SW 1271 (cell line): ENCODE data around the gene JAK1.

Source experiments
- DNase-seq, 2 experiments: peaks; one replicate each; lab custom pipeline; 2025; lab: John Stamatoyannopoulos, UW

Gene JAK1

GRCh38 chr1:64891448-64891825 lies 74.9 kb downstream of the JAK1 start:
- DNase-seq: no peak

- no peak for DNase-seq
These were observed 75.5 kb downstream of the JAK1 start for GRCh38 chr1:64890699-64891447.

DNA sequence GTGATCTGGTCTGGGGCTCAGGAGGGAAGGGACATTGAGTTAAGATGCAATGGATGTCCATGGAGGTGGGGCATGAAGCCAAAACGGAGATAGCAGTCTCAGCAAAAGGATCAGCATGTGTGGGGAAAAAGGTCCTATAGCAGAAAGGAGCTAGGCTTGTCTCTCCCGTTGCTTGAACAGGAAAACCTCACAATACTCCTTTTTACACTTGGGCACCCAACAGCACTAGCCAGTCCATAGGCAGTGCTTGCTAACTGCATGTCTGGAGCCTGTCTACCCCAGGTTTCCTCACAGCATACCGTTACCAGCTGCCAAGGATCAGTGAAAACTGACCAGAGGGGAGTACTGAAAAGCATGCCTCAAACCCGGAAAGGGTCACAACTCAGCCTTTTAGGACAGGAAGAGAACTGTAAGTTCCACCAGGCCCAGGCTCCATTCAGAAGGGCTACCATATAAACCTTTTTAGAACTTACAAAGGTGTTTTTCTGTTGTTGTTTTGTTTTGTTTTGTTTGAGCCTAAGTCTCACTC lies 78.6 kb downstream of the JAK1 start:
- no peak for DNase-seq

GRCh38 chr1:64886877-64887276 lies 79.5 kb downstream of the JAK1 start:
- no peak for DNase-seq

GRCh38 chr1:64885648-64886047 lies 80.7 kb downstream of the JAK1 start:
- no peak for DNase-seq

DNA sequence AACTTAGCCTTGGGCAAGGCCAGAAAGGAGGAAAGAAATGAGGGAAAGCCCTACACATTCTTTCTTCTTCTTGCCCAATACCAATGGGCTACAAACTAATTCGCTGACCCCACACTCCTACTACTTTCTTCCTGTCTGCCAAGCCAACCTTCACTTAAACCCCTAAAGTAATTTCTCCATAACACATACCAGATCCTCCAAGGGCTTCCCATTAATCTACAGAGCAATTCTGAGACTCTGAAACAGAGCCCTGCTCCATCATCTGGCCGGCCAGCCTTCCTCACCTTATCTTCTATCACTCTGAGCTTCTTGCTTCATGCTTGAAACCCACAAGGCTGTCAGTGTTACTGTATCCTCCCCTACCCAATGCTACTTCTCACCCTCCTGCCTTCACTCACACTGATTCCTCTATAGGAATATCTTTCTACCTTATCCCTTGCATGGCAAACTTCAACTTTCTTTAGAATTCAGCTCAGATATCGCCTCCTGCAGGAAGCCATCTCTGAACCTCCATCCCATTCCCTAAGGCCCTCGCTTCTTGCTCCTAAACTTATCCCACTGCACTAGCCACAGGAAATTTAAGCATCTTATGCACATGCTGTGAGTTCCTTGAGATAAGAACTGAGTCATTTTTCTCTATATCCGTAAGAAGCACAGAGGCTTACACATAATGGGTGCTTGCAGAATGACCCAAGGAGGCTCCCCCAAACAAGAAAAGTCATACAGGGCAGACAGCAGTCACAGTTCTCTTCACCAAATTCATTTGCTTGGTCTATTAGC lies 81.9 kb downstream of the JAK1 start:
- DNase-seq: no peak

DNA sequence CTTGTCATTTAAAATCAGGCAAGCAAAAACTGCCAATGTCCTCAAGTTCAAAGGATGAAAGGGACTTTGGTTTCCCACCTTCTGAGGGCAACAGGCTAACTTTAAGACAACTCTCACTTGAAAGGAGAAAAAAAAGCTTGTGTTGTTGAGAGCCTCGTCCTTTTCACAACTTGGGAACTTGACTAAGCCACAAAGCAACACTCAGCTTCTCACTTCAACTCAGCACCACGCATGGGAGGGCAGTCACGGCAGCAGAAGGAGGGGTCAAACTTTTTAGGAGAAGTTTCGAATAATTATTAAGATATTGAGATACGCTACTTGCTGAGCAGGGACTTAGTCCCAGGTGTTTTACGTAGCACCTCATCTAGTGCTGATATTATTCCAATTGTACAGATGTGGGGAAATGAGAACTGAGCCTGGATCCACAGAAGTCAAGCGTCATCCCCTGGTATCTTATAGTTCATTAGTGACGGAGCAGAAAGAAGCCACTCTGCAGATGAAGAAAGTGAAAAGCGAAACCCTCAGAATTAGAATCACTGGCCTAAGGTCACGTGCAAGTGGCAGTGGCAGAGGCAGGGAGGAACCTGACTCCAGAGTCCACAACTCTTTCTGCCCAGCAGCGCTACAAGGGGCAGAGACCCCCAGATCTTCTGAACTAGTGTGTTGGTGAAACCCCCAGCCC lies 83.6 kb downstream of the JAK1 start:
- DNase-seq: no peak

DNA sequence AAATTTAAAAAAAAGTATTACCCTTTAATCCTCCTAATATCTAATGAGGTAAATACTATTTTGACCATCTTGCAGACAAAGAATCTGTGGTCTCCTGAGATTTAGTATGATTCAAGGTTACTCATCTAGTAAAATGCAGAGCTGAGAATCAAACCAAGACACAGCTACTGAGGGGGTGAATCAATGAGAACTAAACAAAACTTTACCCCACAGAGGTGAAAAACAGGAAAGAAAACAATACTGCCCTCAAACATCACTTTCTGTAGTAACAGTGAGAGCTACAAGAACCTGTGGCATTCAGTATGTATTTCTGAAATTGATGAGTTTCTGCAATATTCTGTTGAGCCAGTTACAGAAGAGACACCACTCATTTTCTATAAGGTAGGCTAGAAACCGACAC lies 85.1 kb downstream of the JAK1 start:
- DNase-seq: no peak

- DNase-seq: no peak
These were observed 85.9 kb downstream of the JAK1 start for GRCh38 chr1:64880449-64880848.

- DNase-seq: no peak
These were observed 87.3 kb downstream of the JAK1 start for GRCh38 chr1:64878931-64879611.

DNA sequence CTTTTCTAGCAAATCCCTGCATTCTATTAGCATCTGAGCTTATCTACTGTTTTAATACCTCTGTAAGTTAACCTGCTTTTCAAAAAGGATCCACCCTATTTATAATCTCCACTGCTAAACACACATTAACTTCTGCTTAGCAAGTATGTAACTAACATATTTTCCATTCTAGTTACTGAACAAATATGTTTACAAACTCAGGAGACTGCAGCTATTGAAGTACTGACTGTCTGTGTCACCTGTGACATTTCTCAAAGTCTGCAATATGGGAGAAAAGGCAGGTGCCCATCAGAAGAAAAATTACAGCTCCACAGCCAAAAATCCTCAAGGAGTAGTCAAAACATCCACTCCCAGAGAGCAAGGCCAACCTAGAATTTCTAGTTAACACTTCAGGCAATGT lies 88.3 kb downstream of the JAK1 start:
- DNase-seq: no peak

GRCh38 chr1:64877598-64877997 lies 88.8 kb downstream of the JAK1 start:
- no peak for DNase-seq

DNA sequence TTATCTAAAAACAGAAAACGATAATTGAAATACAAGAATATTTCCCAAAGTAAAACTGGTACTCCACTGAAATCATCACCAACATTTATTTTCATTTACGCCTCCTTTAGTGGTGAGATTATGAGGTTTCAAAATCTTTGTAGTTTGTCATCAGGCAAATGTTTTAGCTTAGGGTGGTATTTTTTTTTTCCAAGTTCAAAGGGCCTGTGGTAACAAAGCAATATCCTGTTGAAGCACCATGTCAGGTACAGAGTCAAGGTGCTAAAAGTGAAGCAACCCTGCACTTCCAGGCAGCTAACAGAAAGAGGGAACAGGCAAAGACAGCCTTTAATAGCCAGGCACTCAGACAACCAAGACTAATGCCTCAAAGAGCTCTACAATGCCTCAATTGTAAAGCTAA lies 89.2 kb downstream of the JAK1 start:
- DNase-seq: no peak

- DNase-seq: no peak
These were observed 90.7 kb downstream of the JAK1 start for GRCh38 chr1:64875606-64876005.

DNA sequence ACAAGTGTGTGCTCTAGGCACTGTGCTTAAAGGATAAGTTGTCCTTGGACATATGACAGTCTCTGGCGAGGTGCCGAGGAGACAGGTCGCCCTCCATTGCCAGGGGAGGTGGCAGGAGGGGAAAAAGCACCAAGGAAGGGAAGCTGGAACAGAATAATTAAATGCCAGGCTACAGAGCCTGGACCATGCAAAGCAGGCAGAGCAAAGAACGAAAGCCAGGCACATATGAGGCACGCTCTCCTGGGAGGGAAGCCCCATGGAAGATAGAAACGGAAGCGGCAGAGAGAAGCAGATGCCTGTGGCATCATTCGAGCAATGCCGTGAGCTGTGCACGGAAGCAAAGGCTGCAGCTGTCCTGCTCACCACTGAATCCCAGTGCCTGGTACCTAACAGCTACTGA lies 91.2 kb downstream of the JAK1 start:
- DNase-seq: no peak

DNA sequence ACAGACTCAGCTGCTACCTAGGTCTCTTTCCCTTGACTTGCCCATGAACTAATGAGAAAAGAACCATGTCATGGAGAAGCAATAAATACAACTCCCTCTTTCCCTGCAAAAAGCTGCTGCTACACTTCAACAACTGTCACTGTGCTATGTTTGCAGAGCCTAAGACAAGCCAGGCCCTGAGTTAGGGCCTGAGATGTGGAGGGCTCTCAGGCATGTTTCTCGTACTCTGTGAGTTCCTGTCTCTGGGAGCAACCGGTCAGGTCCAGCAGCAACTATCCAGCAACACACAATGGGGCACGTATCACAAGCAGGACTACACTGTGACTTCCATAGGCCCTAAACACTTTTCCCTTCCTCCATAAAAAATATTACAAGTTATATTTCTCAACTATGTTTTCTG lies 91.7 kb downstream of the JAK1 start:
- DNase-seq: no peak

- no peak for DNase-seq
These were observed 92.8 kb downstream of the JAK1 start for GRCh38 chr1:64873576-64873975.

- no peak for DNase-seq
These were observed 94.3 kb downstream of the JAK1 start for GRCh38 chr1:64872067-64872466.

DNA sequence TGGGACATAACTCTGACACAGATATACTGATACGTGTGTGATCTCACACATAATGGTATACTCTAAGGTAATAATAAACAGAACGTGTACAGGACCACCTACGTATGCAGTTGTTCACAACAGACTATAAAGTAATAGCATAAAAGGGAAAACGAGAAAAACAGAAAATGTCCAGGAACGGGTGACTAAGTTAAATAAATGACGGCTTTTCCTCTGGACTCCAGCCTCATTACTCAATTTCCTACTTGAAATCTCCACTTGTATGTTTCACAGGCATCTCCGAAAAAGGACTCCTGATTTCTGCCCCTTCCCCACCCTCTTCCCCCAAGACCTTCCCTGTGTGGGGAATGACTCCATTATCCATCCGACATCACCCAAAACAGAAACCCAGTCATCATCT lies 95.1 kb downstream of the JAK1 start:
- no peak for DNase-seq

DNA sequence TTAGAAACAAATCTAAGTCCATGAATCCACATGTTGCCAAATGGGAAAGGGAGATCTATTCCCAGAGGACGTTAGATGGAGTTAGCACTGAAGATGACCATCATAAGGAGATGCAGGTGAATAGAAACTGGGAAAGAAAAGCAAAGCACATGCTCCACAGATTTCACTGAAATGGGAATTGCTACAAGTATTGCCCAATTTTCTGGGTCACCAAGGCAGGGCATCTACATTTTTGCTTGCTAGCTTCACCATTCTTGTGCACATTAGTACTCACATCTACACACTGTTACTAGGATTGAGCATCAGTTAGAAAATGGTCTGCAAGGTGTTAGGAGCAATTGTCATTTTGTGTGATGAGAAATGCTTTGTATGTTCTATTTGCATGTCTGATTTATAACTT lies 99.1 kb downstream of the JAK1 start:
- DNase-seq: no peak

GRCh38 chr1:64866689-64867088 lies 99.7 kb downstream of the JAK1 start:
- no peak for DNase-seq

- no peak for DNase-seq
These were observed 101.1 kb downstream of the JAK1 start for GRCh38 chr1:64865105-64865757.
